Forelimb muscle (tissue), 1 donor: Measurements from ENCODE around the gene CFAP157. TPM values are rescaled to one million over a fixed set of nuclear protein-coding genes. Genes with fewer than 3 reads are reported as not detected.

Experiments
- DNase-seq: peaks from one replicate; pipeline ENCODE4 v3.0.0-alpha.2; 2013; ENCODE audit warnings: low read depth
- polyA plus RNA-seq: library from polyadenylated mRNA; unstranded; fragments of 120-200 nt; gene quantifications from one replicate; pipeline ENCODE4 v1.2.1, GENCODE V29; 2013; ENCODE audit not compliant: insufficient read length

Gene CFAP157
- polyA plus RNA-seq, 1 donor = 1.4 TPM

GRCh38 chr9:127693143-127693542, 13.6 kb upstream of the CFAP157 start:
- no peak for DNase-seq

- no peak for DNase-seq
Observed at GRCh38 chr9:127693697-127694096, 13.1 kb upstream of the CFAP157 start.

- no peak for DNase-seq
Observed at GRCh38 chr9:127694890-127695720, 11.7 kb upstream of the CFAP157 start.

GRCh38 chr9:127697575-127697974, 9.2 kb upstream of the CFAP157 start:
- DNase-seq = no peak

GRCh38 chr9:127698386-127698785, 8.4 kb upstream of the CFAP157 start:
- DNase-seq = no peak

GRCh38 chr9:127698985-127699670, 7.7 kb upstream of the CFAP157 start:
- DNase-seq = peak; percentile 94

GRCh38 chr9:127700140-127700539, 6.6 kb upstream of the CFAP157 start:
- no peak for DNase-seq

- no peak for DNase-seq
Observed at GRCh38 chr9:127700594-127701255, 6.1 kb upstream of the CFAP157 start.

- DNase-seq = no peak
Observed at GRCh38 chr9:127703289-127703946, 3.4 kb upstream of the CFAP157 start.

GRCh38 chr9:127705577-127706379, 1.0 kb upstream of the CFAP157 start:
- DNase-seq = no peak

GRCh38 chr9:127707766-127708165, 978 bp downstream of the CFAP157 start:
- no peak for DNase-seq

GRCh38 chr9:127708952-127709587, 2.3 kb downstream of the CFAP157 start:
- DNase-seq = no peak

GRCh38 chr9:127710204-127710783, 3.5 kb downstream of the CFAP157 start:
- no peak for DNase-seq

GRCh38 chr9:127711226-127711701, 4.5 kb downstream of the CFAP157 start:
- DNase-seq = no peak

GRCh38 chr9:127711831-127712274, 5.1 kb downstream of the CFAP157 start:
- no peak for DNase-seq

- no peak for DNase-seq
Observed at GRCh38 chr9:127712371-127712770, 5.6 kb downstream of the CFAP157 start.

GRCh38 chr9:127712867-127713266, 6.1 kb downstream of the CFAP157 start:
- DNase-seq = no peak

GRCh38 chr9:127714020-127714750, 7.4 kb downstream of the CFAP157 start:
- DNase-seq = no peak

GRCh38 chr9:127714951-127715469, 8.2 kb downstream of the CFAP157 start:
- DNase-seq = no peak
